ENCODE results near the gene ABHD12B. TPM values are rescaled to one million over a fixed set of nuclear protein-coding genes. Genes with fewer than 3 reads are reported as not detected.

Gene ABHD12B
- total and polyA plus RNA-seq, 2 donors (not counting 1 experiment from before 2014, with no cell fraction given) = under 0.01 TPM; not detected in 1

DNA sequence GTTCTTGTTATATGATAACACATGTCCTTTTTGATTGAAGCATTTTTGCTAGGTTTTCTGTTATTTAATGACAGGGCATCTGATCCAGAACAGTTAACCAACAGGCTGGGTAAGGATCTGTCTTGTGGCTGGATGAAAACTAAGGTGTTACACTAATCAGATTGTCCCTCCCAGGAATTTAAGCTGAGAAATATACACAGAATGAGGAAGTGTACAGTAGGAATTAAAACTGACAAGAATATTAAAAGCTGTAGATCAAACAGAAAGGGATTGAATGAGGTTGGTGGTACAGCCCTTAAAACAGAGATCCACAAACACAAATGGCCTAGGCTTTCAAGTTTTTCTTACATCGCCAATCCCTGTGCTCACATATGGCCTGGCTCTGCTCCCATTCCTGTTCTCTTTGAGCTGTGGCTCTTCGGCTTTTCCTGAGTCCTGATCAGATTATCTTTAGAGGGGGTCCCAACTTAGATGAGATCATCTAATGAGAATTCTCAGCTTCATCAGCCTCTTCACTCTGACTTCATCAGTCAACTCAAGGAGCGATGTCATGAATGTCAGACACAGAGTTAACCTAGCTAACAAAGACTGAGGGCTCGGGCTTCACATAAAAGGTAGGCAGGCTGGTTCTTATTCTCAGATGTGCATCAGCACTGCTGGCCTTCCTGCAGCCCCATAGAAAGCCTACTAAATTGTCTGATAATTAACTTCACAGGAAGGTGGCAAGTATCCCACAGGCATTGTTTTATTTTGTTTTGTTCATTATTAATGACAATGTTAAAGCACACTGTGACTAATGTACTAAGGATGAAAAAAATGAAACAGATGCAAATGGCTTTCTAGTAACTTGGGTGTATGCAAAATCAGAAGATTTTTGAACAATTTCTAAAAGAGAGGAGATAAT, 61.0 kb downstream of the ABHD12B start:
- Histone ChIP-seq H3K4me2 (ENCODE audit: extremely low read depth, insufficient read depth, low read length) (no peak overlapping the region), H3K27ac (ENCODE audit: insufficient read depth, low read length) (no peak overlapping the region), H3K36me3 (ENCODE audit: control insufficient read depth, insufficient read depth, low read length) (peaks cover 6% of the 10 kb centered on the region), H3K79me2 (ENCODE audit: control insufficient read depth, insufficient read depth, low read length) (no peaks in the 10 kb centered on the region), H3K9me3 (ENCODE audit: control insufficient read depth, insufficient read depth, low read depth, low read length) (no peaks in the 10 kb centered on the region), H4K20me1 (ENCODE audit: control insufficient read depth, extremely low read depth, insufficient read depth, low read length) (no peaks in the 10 kb centered on the region), H2AFZ (ENCODE audit: low read length) (no peak overlapping the region), H3K4me1 (ENCODE audit: control insufficient read depth, extremely low read depth, insufficient read depth, low read length) (peaks cover 4% of the 10 kb centered on the region), H3K4me3 (replicated peaks in 1 of 4; ENCODE audit: control extremely low read depth in 1 of 4, insufficient read depth in 1 of 4, low read depth in 3 of 4, low read length in 4 of 4) (no peak overlapping the region), H3K9ac (ENCODE audit: insufficient read depth, low read length) (no peak overlapping the region), H3K27me3 (ENCODE audit: control insufficient read depth, insufficient read depth, low read length) (no peaks in the 10 kb centered on the region)
- no peak for TF ChIP-seq EZH2 (IDR thresholded peaks at IDR 0.05; ENCODE audit: low read length, missing control alignments)
- TF ChIP-seq, protein P1, sequence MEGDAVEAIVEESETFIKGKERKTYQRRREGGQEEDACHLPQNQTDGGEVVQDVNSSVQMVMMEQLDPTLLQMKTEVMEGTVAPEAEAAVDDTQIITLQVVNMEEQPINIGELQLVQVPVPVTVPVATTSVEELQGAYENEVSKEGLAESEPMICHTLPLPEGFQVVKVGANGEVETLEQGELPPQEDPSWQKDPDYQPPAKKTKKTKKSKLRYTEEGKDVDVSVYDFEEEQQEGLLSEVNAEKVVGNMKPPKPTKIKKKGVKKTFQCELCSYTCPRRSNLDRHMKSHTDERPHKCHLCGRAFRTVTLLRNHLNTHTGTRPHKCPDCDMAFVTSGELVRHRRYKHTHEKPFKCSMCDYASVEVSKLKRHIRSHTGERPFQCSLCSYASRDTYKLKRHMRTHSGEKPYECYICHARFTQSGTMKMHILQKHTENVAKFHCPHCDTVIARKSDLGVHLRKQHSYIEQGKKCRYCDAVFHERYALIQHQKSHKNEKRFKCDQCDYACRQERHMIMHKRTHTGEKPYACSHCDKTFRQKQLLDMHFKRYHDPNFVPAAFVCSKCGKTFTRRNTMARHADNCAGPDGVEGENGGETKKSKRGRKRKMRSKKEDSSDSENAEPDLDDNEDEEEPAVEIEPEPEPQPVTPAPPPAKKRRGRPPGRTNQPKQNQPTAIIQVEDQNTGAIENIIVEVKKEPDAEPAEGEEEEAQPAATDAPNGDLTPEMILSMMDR (conservative IDR thresholded peaks at IDR 0.05 in 1 of 2, IDR thresholded peaks at IDR 0.05 in 1 of 2; ENCODE audit: low read depth in 1 of 2, low read length in 2 of 2) = no peak
- peak in 1 of 2 donors; percentile 49 for DNase-seq (ENCODE audit: low read depth in 2 of 2)

DNA sequence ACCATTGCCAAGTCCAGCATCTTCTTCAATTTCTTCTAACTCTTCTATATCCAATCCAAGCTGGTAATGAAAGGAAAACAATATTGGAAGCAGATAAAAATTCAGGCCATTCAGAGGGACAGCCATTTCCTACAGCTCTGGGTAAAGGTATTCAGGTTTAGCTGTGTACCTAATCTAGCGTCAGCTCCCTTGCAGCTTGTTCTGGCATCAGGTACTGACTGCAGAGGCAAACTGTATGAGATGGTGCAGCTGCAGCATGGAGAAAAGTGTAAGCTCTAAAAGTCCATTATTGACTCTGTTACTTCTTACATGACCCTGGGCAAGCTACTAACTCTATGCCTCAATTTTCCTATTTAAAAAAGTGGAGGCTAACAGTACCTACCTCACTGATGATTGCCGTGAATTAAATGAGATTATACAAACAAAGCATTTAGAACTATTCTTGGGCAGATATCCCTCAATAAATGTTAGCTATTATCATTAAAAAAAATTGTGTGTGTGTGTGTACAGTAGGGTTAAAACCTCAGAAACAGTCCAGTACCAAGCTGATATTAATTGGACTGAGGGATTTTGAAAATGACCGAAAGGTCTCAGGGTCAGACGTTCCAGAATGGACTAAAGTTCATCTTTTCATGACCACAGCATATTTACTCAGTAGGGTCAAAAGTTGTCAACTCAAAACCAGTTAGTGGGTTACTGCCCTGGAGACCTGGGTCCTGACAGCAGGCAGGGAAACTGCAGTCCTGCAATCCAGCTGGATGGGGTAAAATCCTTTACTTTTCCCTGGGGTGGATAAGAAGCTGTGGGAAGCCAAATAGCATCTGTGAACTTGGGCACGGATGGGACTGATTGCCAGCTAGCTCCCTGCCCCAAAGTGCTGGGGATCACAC, 63.5 kb downstream of the ABHD12B start:
- H3K9ac ChIP-seq (ENCODE audit: insufficient read depth, low read length) = no peak overlapping the region
- no peaks in the 10 kb centered on the region for H4K20me1 ChIP-seq (ENCODE audit: control insufficient read depth, extremely low read depth, insufficient read depth, low read length)
- H3K27me3 ChIP-seq (ENCODE audit: control insufficient read depth, insufficient read depth, low read length) = no peaks in the 10 kb centered on the region
- peaks cover 6% of the 10 kb centered on the region for H3K36me3 ChIP-seq (ENCODE audit: control insufficient read depth, insufficient read depth, low read length)
- H3K4me3 ChIP-seq (replicated peaks in 1 of 4; ENCODE audit: control extremely low read depth in 1 of 4, insufficient read depth in 1 of 4, low read depth in 3 of 4, low read length in 4 of 4) = no peak overlapping the region
- H3K4me1 ChIP-seq (ENCODE audit: control insufficient read depth, extremely low read depth, insufficient read depth, low read length) = peaks cover 4% of the 10 kb centered on the region
- no peaks in the 10 kb centered on the region for H3K9me3 ChIP-seq (ENCODE audit: control insufficient read depth, insufficient read depth, low read depth, low read length)
- no peak overlapping the region for H3K27ac ChIP-seq (ENCODE audit: insufficient read depth, low read length)
- no peak overlapping the region for H2AFZ ChIP-seq (ENCODE audit: low read length)
- TF ChIP-seq, protein P1 (conservative IDR thresholded peaks at IDR 0.05 in 1 of 2, IDR thresholded peaks at IDR 0.05 in 1 of 2; ENCODE audit: low read depth in 1 of 2, low read length in 2 of 2) = no peak
- no peak for TF ChIP-seq EZH2 (IDR thresholded peaks at IDR 0.05; ENCODE audit: low read length, missing control alignments)
- H3K79me2 ChIP-seq (ENCODE audit: control insufficient read depth, insufficient read depth, low read length) = no peaks in the 10 kb centered on the region
- DNase-seq (ENCODE audit: low read depth in 2 of 2) = no peak
- no peak overlapping the region for H3K4me2 ChIP-seq (ENCODE audit: extremely low read depth, insufficient read depth, low read length)

DNA sequence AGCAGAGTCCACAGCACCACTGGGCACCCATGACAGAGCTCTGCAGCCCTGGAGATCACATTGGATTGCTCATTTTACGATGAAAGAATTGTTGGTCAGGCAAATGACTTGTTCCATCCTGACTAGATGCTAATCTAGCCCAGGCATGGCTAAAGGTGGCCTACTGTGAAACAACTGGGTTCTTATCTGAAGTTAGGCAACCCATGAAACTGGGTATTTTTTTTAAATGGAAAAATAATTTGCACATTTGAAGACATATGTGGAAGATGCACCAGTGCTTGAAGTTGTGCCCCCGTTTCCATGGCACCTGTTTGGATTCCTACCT, 64.1 kb downstream of the ABHD12B start:
- Histone ChIP-seq H3K36me3 (ENCODE audit: control insufficient read depth, insufficient read depth, low read length) (peaks cover 8% of the 10 kb centered on the region), H3K4me2 (ENCODE audit: extremely low read depth, insufficient read depth, low read length) (no peak overlapping the region), H3K79me2 (ENCODE audit: control insufficient read depth, insufficient read depth, low read length) (no peaks in the 10 kb centered on the region), H3K27me3 (ENCODE audit: control insufficient read depth, insufficient read depth, low read length) (no peaks in the 10 kb centered on the region), H2AFZ (ENCODE audit: low read length) (no peak overlapping the region), H4K20me1 (ENCODE audit: control insufficient read depth, extremely low read depth, insufficient read depth, low read length) (no peaks in the 10 kb centered on the region), H3K9me3 (ENCODE audit: control insufficient read depth, insufficient read depth, low read depth, low read length) (no peaks in the 10 kb centered on the region), H3K27ac (ENCODE audit: insufficient read depth, low read length) (no peak overlapping the region), H3K9ac (ENCODE audit: insufficient read depth, low read length) (no peak overlapping the region), H3K4me1 (ENCODE audit: control insufficient read depth, extremely low read depth, insufficient read depth, low read length) (peaks cover 4% of the 10 kb centered on the region), H3K4me3 (replicated peaks in 1 of 4; ENCODE audit: control extremely low read depth in 1 of 4, insufficient read depth in 1 of 4, low read depth in 3 of 4, low read length in 4 of 4) (no peak overlapping the region)
- TF ChIP-seq, protein P1 (conservative IDR thresholded peaks at IDR 0.05 in 1 of 2, IDR thresholded peaks at IDR 0.05 in 1 of 2; ENCODE audit: low read depth in 1 of 2, low read length in 2 of 2) = no peak
- no peak for TF ChIP-seq EZH2 (IDR thresholded peaks at IDR 0.05; ENCODE audit: low read length, missing control alignments)
- no peak for DNase-seq (ENCODE audit: low read depth in 2 of 2)

All from fibroblast of lung (primary cell).